ENCODE data around the gene TAB2.

TAB2 gene

DNA sequence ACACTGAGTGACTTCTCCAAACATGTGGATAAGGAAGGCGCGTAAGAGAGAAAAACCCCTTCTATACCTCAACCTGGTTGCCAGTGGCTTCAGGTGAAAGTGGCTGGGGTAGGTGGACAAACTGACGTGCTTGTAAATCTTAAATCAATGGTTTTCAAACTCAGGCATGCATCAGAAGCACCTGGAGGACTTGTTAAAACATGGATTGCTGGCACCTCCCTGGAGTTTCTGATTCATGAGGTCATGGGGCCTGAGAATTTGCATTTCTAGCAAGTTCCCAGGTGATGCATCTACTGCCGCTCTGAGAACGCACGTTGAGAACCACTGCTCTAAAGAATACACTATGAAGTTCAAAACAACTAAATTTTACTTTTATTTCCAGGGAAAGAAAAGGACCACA lies 31.9 kb upstream of the TAB2 start:
- POLR2A ChIA-PET: no interaction called here
- no peaks in the 10 kb centered on the region for H3K36me3 ChIP-seq (ENCODE audit: control insufficient read depth in 2 of 2, insufficient read depth in 1 of 2, low read length in 2 of 2)
- H3K9me3 ChIP-seq (ENCODE audit: control insufficient read depth, insufficient read depth, low read depth, low read length): no peaks in the 10 kb centered on the region
- no peak overlapping the region for H3K4me3 ChIP-seq (ENCODE audit: low read depth, low read length)
- CTCF ChIA-PET: no interaction called here
- TF ChIP-seq ZNF514 (tag by site-specific recombination; IDR thresholded peaks at IDR 0.05): no peak
- no peak for TF ChIP-seq ZNF10 (tag by site-specific recombination; IDR thresholded peaks at IDR 0.05)
- TF ChIP-seq ZNF626 (tag by site-specific recombination; IDR thresholded peaks at IDR 0.05): no peak
- TF ChIP-seq PRDM1 (tag by site-specific recombination; IDR thresholded peaks at IDR 0.05): no peak
- no peak for TF ChIP-seq ZNF664 (tag by site-specific recombination; IDR thresholded peaks at IDR 0.05)
- TF ChIP-seq, protein P1, sequence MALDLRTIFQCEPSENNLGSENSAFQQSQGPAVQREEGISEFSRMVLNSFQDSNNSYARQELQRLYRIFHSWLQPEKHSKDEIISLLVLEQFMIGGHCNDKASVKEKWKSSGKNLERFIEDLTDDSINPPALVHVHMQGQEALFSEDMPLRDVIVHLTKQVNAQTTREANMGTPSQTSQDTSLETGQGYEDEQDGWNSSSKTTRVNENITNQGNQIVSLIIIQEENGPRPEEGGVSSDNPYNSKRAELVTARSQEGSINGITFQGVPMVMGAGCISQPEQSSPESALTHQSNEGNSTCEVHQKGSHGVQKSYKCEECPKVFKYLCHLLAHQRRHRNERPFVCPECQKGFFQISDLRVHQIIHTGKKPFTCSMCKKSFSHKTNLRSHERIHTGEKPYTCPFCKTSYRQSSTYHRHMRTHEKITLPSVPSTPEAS (tag by site-specific recombination; IDR thresholded peaks at IDR 0.05): no peak
- TF ChIP-seq ZNF202 (tag by site-specific recombination; IDR thresholded peaks at IDR 0.05; ENCODE audit: borderline replicate concordance): no peak
- TF ChIP-seq, protein P2, sequence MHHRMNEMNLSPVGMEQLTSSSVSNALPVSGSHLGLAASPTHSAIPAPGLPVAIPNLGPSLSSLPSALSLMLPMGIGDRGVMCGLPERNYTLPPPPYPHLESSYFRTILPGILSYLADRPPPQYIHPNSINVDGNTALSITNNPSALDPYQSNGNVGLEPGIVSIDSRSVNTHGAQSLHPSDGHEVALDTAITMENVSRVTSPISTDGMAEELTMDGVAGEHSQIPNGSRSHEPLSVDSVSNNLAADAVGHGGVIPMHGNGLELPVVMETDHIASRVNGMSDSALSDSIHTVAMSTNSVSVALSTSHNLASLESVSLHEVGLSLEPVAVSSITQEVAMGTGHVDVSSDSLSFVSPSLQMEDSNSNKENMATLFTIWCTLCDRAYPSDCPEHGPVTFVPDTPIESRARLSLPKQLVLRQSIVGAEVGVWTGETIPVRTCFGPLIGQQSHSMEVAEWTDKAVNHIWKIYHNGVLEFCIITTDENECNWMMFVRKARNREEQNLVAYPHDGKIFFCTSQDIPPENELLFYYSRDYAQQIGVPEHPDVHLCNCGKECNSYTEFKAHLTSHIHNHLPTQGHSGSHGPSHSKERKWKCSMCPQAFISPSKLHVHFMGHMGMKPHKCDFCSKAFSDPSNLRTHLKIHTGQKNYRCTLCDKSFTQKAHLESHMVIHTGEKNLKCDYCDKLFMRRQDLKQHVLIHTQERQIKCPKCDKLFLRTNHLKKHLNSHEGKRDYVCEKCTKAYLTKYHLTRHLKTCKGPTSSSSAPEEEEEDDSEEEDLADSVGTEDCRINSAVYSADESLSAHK (tag by site-specific recombination; IDR thresholded peaks at IDR 0.05): no peak
- no peak for TF ChIP-seq ZNF830 (tag by site-specific recombination; IDR thresholded peaks at IDR 0.05; ENCODE audit: low read depth)
- no peak for TF ChIP-seq TRIM28 (IDR thresholded peaks at IDR 0.05; ENCODE audit: borderline replicate concordance, low read length)
- no peaks in the 10 kb centered on the region for H3K4me1 ChIP-seq (ENCODE audit: control insufficient read depth, insufficient read depth, low read length)
- H3K27ac ChIP-seq (ENCODE audit: extremely low read depth, low read depth, low read length): no peak overlapping the region

DNA sequence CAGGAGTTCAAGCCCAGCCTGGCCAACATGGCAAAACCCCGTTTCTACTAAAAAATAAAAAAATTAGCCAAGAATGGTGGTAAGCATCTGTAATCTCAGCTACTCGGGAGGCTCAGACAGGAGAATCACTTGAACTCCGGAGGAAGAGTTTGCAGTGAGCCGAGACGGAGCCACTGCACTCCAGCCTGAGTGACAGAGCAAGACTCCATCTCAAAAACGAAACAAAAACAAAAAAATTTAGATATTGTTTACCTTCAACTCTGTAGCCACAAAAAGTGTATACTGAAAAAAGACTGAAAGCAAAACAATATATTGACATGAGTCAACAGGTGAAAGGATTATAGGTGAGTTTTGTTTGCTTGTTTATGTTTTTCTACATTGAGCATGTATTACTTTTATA lies 30.6 kb upstream of the TAB2 start:
- no peak overlapping the region for H3K4me3 ChIP-seq (ENCODE audit: low read depth, low read length)
- H3K9me3 ChIP-seq (ENCODE audit: control insufficient read depth, insufficient read depth, low read depth, low read length): no peaks in the 10 kb centered on the region
- H3K4me1 ChIP-seq (ENCODE audit: control insufficient read depth, insufficient read depth, low read length): no peaks in the 10 kb centered on the region
- no peaks in the 10 kb centered on the region for H3K36me3 ChIP-seq (ENCODE audit: control insufficient read depth in 2 of 2, insufficient read depth in 1 of 2, low read length in 2 of 2)
- ChIA-PET CTCF (no interaction called here), POLR2A (no interaction called here)
- H3K27ac ChIP-seq (ENCODE audit: extremely low read depth, low read depth, low read length): no peak overlapping the region
- TF ChIP-seq ZNF558 (tag by site-specific recombination; IDR thresholded peaks at IDR 0.05) (no peak), SCRT2 (tag by site-specific recombination; IDR thresholded peaks at IDR 0.05) (peak; percentile 39; the same call in 1 of the 2 replicates), ZNF571 (tag by site-specific recombination; IDR thresholded peaks at IDR 0.05) (no peak)
- TF ChIP-seq, protein P1 (tag by site-specific recombination; IDR thresholded peaks at IDR 0.05): no peak
- TF ChIP-seq, protein P3, sequence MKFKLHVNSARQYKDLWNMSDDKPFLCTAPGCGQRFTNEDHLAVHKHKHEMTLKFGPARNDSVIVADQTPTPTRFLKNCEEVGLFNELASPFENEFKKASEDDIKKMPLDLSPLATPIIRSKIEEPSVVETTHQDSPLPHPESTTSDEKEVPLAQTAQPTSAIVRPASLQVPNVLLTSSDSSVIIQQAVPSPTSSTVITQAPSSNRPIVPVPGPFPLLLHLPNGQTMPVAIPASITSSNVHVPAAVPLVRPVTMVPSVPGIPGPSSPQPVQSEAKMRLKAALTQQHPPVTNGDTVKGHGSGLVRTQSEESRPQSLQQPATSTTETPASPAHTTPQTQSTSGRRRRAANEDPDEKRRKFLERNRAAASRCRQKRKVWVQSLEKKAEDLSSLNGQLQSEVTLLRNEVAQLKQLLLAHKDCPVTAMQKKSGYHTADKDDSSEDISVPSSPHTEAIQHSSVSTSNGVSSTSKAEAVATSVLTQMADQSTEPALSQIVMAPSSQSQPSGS (tag by site-specific recombination; IDR thresholded peaks at IDR 0.05; ENCODE audit: low read depth): no peak

DNA sequence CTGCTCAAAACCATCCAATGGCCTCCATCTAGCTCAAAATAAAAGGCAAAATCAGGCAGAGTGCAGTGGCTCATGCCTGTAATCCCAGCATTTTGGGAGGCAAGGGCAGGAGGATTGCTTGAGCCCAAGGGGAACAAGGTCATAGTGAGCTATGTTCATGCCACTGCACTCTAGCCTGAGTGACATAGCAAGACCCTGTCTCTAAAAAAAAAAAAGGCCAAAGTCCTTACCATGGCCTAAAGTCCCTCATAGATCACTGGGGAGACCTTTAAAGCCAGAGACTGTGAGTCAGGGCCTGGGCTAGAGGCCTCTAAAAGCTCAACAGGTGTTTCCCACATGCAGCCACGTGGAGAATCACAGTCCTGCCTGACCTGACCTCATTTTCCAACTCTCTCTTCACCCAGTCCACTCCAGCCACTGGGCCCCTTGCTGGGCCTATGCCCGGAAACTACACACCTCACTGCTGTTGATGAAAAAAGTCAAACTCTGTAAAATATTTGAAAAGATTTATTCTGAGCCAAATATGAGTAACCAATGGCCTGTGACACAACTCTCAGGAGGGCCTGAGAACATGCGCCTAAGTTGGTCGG lies 28.2 kb upstream of the TAB2 start:
- H3K4me3 ChIP-seq (ENCODE audit: low read depth, low read length): no peak overlapping the region
- H3K27ac ChIP-seq (ENCODE audit: extremely low read depth, low read depth, low read length): no peak overlapping the region
- no peaks in the 10 kb centered on the region for H3K9me3 ChIP-seq (ENCODE audit: control insufficient read depth, insufficient read depth, low read depth, low read length)
- H3K36me3 ChIP-seq (ENCODE audit: control insufficient read depth in 2 of 2, insufficient read depth in 1 of 2, low read length in 2 of 2): no peaks in the 10 kb centered on the region
- POLR2A ChIA-PET: no interaction called here
- TF ChIP-seq ZNF394 (tag by site-specific recombination; IDR thresholded peaks at IDR 0.05; ENCODE audit: borderline replicate concordance) (no peak), SCRT1 (tag by site-specific recombination; IDR thresholded peaks at IDR 0.05; ENCODE audit: borderline replicate concordance) (peak; percentile 56; the same call in 1 of the 2 replicates), WT1 (tag by site-specific recombination; IDR thresholded peaks at IDR 0.05) (no peak), YY2 (tag by site-specific recombination; IDR thresholded peaks at IDR 0.05) (no peak), ZNF184 (tag by site-specific recombination; IDR thresholded peaks at IDR 0.05) (no peak), SCRT2 (tag by site-specific recombination; IDR thresholded peaks at IDR 0.05) (peak; percentile 84)
- CTCF ChIA-PET: interaction anchor here (1.2 kb wide), 1 partner anchor 11 kb away, joined by 3 read pairs; no protein-coding TSS in a partner anchor
- no peaks in the 10 kb centered on the region for H3K4me1 ChIP-seq (ENCODE audit: control insufficient read depth, insufficient read depth, low read length)
